HG03342 (cell line): ENCODE results near the gene PCSK2.

Experiments used
- ATAC-seq: cut with Tn5 transposase; IDR thresholded peaks from one replicate; pipeline ENCODE4 v1.9.1; 2021; ENCODE audit warnings: mild to moderate bottlenecking, moderate library complexity; ENCODE audit not compliant: unreplicated experiment

PCSK2 gene

DNA sequence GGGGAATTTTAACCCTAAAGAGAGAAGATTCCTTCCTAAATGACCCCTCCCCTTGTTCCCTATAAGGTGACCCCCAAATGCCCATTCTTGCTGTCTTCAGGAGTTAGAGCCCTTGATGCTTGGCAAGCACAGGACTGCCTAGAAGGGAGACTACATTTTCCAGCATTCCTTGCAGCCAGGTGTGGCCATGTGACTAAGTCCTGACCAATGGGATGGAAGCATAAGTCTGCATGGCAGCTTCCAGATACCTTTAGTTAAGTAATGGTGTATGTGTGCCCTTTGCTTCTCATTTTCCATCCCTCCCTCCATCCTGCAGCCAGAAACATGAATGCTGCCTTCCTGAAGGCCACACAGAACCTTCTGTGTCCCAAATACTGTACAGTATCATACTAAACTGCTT, 298.8 kb downstream of the PCSK2 start:
- ATAC-seq, result peak; percentile 56

DNA sequence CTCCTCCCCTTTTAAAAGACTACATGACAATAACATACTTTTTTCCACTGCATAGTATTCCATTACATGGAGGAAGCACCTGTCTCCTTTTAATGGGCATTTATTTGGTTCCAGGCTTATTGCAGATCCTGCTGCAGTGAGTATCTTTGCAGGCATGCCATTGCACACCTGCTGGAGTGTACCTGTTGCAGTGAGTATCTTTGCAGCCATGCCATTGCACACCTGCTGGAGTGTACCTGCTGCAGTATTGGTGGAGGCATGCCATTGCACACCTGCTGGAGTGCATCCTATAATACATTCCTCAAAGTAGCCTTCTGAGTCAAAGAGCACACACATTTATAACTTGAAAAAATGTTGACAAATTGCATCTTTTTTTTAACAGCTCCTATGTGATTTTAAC, 302.7 kb downstream of the PCSK2 start:
- no peak for ATAC-seq

DNA sequence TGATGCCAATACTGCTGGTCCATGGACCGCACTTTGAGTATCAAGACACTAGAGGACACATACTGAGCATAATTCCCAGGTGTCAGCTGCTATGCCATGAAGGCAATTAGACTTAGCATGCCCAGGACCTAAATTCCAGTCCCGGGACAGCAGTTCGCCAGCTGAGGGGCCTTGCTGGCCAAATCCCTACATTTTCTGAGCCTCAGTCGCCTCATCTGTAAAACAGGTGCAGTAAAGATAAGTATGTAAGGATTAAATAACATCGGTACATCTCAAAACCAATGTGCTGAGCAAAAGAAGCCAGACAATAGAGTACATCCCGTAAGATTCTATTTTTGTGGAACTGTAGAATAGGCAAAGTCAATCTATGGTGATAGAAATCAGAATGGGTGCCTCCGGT, 303.3 kb downstream of the PCSK2 start:
- no peak for ATAC-seq

DNA sequence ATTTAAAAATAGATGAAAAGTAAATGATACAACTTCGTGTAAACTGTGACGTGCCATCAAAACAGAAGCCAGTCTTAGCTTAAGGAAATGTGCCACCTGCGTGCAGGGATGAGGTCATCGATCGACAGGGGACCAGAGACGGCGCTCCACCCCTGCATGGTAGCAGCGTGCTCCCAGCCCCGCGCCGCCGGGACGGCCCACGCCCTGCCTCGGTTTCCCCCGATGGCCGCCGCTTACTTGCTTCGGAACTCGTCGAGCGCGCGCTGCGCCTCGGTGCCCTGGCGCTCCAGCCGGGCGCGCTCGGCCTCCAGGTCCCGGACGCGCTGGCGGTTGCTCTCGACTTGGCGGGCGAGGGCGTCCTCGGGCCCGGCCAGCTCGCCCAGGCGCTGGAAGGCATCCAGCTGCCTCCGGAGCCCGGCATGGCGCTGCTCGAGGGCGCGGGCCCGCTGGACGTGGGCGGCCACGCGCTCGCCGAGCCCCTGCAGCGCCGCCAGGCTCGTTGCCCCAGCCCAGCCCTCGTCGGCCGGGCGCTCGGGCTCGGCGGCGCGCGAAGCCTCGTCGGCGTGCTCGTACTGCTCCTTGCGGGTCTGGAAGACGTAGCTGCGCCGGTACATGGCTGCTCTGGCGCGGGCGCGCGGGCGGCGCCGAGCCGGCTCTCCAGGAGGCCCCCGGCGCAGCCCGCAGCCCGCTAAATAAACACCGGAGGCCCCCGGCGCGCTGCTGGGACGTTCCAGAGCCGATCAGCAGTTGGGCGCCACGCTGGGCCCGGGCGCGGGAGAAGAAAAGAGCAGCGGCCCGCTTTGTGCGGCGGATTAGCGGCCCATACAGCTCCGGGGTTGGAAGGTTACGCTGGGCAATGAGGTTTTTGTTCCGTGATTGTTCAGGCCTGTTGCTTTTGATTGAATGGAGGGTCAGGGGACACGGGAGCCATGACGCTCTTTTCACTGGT, 304.1 kb downstream of the PCSK2 start, which contains the start of gene BFSP1:
BFSP1 (minus strand) TSS at position 664 of the 949 bp plus-strand sequence; CDS start at position 614, 50 bp downstream.
- no peak for ATAC-seq

DNA sequence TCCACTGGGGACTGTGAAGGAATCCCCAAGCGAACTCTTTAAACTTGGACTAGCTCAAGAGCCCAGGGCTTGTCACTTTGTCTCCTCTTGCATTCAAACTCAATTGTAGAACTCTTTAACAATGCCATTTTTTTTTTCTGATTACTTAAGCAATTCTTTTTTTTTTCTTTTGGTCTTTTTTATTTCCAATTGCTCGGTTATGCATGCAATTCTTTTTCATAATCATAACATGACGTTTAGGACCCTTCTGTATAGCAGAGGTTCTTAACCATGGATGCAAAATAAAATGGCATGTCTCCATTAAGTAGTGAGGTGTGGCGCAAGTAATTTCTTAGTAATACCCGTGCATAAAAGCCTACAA, 304.8 kb downstream of the PCSK2 start:
- ATAC-seq, result no peak

GRCh38 chr20:17533396-17533795, 306.6 kb downstream of the PCSK2 start:
- ATAC-seq, result no peak

GRCh38 chr20:17534077-17534476, 307.2 kb downstream of the PCSK2 start:
- no peak for ATAC-seq
